Measurements from ENCODE around the gene ARHGAP26.

The ARHGAP26 gene

GRCh38 chr5:142881076-142881783 is 111.1 kb downstream of the ARHGAP26 start:
- no peak for DNase-seq

DNA sequence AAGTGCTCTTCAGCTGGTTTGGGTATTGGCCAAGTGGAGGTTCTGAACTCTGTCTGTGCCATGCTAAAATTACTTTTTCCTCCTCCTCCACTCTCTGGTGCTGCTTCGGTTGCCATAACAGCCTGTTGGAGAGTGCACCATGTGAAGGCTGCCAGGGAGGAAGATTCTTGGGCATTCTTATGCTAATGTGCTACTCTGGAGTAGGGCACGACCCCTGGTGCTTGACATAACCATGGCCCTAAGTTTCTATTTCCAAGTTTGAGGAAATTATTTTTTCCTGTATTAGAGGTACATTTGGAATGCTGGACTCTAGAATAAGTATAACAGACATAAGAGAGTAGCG is 111.6 kb downstream of the ARHGAP26 start:
- no peak for DNase-seq

- no peak for DNase-seq
Measured at GRCh38 chr5:142883025-142883424, 112.8 kb downstream of the ARHGAP26 start.

GRCh38 chr5:142883438-142883837 is 113.3 kb downstream of the ARHGAP26 start:
- no peak for DNase-seq

- DNase-seq, result no peak
Measured at GRCh38 chr5:142884029-142884428, 113.9 kb downstream of the ARHGAP26 start.

- no peak for DNase-seq
Measured at GRCh38 chr5:142886211-142886610, 116.0 kb downstream of the ARHGAP26 start.

DNA sequence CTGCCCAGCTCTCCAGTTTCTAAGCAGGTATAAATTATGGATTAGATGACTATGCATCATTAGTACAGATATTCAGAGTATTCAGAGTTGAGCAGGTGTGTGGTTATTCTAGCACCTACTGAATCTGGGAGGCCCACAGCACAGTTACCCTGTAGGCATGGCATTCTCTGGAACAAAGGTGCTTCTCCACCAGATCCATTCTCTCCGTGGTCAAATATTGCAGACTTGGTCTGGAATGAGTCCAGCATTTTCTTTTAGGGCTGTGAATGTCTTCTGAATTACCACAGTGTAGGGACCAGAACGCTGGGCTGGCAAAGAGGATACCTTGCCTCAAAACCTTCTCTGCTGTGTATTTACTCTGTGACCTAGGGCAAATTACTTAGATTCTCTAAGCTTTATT is 116.8 kb downstream of the ARHGAP26 start:
- DNase-seq, result no peak

GRCh38 chr5:142888469-142889085 is 118.4 kb downstream of the ARHGAP26 start:
- no peak for DNase-seq

- DNase-seq, result no peak
Measured at GRCh38 chr5:142892021-142892420, 121.8 kb downstream of the ARHGAP26 start.

- no peak for DNase-seq
Measured at GRCh38 chr5:142894315-142894714, 124.1 kb downstream of the ARHGAP26 start.

GRCh38 chr5:142894749-142895148 is 124.6 kb downstream of the ARHGAP26 start:
- no peak for DNase-seq

- no peak for DNase-seq
Measured at GRCh38 chr5:142896325-142897007, 126.3 kb downstream of the ARHGAP26 start.

- no peak for DNase-seq
Measured at GRCh38 chr5:142897328-142897727, 127.2 kb downstream of the ARHGAP26 start.

GRCh38 chr5:142900927-142901326 is 130.8 kb downstream of the ARHGAP26 start:
- DNase-seq, result no peak

DNA sequence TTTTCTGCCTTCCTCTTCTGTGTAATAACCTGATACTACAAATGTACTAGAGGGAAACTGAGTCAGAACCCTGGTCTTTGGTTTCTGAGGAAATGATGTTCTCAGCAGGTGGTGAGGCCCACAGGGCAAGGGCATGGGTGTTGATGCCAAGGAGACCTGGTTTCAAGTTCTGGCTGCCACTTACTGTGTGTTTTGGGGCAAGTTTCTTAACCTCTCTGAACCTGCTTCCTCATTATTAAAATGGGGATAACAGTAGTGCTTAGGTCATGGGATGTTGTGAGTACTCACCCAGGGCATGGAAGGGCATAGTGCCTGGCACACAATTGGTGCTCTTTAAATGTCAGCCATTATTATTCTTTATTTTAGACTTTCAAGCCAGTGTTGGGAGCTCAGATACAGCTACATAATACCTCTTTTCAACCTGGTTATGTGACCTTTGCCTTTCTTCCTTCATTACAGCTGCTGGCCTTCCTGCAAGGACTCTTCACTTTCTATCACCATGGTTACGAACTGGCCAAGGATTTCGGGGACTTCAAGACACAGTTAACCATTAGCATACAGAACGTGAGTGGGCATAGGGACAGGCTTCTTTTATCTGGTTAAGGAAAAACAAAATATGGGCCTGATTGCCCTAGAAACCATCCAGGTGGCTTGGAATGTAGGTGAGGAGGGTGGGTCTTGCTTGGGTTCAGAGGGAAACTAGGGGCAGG is 131.5 kb downstream of the ARHGAP26 start:
- no peak for DNase-seq

DNA sequence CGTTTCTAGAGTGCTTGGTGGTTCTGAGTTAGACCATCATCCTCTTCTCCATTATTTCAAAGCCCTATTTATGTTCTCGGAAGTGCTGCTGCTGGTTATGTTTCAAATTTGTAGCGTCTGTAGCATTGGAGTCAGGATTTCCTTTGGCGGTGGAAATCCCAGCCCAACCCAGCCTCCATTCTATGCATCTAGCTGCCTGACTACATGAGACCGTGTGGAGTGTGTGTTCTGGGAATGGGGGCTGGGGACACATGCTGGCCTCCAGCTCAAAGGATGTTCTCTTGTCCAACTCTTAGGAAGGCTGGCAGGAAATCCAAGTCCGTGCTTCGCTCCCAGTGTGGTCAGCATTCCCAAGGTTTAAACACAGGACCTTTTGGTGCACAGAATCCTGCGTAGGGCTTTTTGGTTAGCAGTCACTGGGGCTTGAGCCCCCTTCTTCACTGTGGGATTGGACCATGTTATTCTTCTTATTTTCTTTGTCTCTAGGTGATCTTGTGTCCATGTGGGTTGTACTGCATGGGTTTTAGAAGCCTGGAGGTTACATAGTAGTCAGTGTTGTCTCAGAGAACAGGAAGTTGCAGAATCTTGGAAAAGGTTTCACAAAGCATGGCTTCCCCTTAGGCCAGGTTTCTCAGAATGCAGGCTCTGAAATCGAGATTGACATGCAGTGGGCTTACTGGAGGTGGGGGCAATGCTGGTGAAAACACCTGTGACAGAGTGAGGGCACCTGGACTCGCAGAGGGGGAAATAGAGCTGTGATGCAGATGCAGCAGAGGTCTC is 132.2 kb downstream of the ARHGAP26 start:
- DNase-seq, result no peak

- DNase-seq, result no peak
Measured at GRCh38 chr5:142904416-142904815, 134.2 kb downstream of the ARHGAP26 start.

GRCh38 chr5:142905348-142905747 is 135.2 kb downstream of the ARHGAP26 start:
- no peak for DNase-seq

- no peak for DNase-seq
Measured at GRCh38 chr5:142906863-142907671, 136.9 kb downstream of the ARHGAP26 start.

DNA sequence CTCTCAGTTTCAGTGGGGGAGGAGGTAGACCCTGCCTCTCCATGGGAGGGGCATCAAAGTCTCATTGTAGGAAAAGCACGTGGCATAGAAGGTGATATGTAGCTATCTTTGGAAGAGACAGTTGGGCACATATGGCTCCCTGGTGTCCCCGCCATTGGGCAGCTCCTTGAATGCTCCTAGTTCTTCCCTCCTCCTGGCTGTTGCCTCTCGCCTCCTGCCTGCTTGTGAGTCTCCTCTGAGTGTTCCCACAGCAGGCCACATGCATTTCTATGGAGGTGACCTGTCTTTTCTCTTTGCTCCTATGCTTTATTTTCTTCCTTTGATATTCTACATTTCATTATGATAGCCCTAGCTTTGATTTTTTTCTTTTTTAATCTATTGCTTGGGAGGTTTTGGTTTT is 138.5 kb downstream of the ARHGAP26 start:
- no peak for DNase-seq

DNA sequence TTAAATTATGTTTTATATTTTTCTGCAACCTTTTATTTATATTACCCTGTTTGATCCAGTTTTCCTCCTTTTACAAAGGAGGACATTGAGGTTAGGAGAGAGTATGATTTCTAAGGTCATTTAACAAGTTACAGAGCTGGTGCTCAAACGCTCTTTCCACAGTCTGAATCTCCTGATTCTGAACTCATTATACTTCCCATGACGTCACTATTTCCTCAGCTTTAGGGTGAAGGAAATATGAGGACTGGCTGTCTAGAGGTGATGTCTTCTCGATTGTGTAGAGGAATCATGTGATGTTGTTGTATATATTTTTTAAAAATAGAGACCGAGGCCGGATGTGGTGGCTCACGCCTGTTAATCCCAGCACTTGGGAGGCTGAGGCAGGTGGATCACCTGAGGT is 140.0 kb downstream of the ARHGAP26 start:
- DNase-seq, result no peak

- DNase-seq, result no peak
Measured at GRCh38 chr5:142911170-142911569, 141.0 kb downstream of the ARHGAP26 start.

Measured in T-helper 1 cell (primary cell).